HepG2 (cell line): ENCODE results near the gene BTRC. TPM values are rescaled to one million over a fixed set of nuclear protein-coding genes. Genes with fewer than 3 reads are reported as not detected.

Experiments
- AGO2 ChIP-seq: fragments of 200-400 bp; formaldehyde crosslinking; optimal IDR thresholded peaks from 2 replicates; pipeline ENCODE3; 2017; ENCODE audit warnings: mild to moderate bottlenecking, low read depth, low read length, moderate library complexity
- ARID5B ChIP-seq: IDR thresholded peaks from 2 replicates; pipeline ENCODE4 v1.4.0; 2020; ENCODE audit warnings: mild to moderate bottlenecking, missing genetic modification reagents
- ATF6 ChIP-seq: sonication (generic); formaldehyde crosslinking; conservative IDR thresholded peaks from 2 replicates; pipeline ENCODE4 v1.4.0; 2020; ENCODE audit warnings: missing genetic modification reagents
- FOXA3 ChIP-seq: IDR thresholded peaks from 2 replicates; pipeline ENCODE4 v1.6.1; 2016; ENCODE audit warnings: missing genetic modification reagents, missing compliant biosample characterization
- IKZF5 ChIP-seq: IDR thresholded peaks from 2 replicates; pipeline ENCODE4 v1.6.1; 2018; ENCODE audit warnings: missing genetic modification reagents, mild to moderate bottlenecking, missing compliant biosample characterization
- KDM1A ChIP-seq: IDR thresholded peaks from 2 replicates; pipeline ENCODE4 v1.6.1; 2016; ENCODE audit warnings: missing compliant biosample characterization
- KLF6 ChIP-seq: IDR thresholded peaks from 2 replicates; pipeline ENCODE4 v1.8.0; 2016; ENCODE audit warnings: missing biosample characterization, missing genetic modification reagents
- MYC ChIP-seq: sonication (generic); formaldehyde crosslinking; IDR thresholded peaks from 2 replicates; pipeline ENCODE4 v1.9.0; 2021; ENCODE audit warnings: missing genetic modification reagents, borderline replicate concordance
- SMAD1 ChIP-seq: sonication (generic); formaldehyde crosslinking; IDR thresholded peaks from 2 replicates; pipeline ENCODE4 v1.4.0; 2020; ENCODE audit warnings: missing genetic modification reagents, low read depth, mild to moderate bottlenecking, borderline replicate concordance
- ZBTB38 ChIP-seq: sonication (generic); formaldehyde crosslinking; IDR thresholded peaks from 2 replicates; pipeline ENCODE4 v1.5.1; 2020; ENCODE audit warnings: mild to moderate bottlenecking, missing genetic modification reagents
- ZNF225 ChIP-seq: sonication (generic); formaldehyde crosslinking; IDR thresholded peaks from 2 replicates; pipeline ENCODE4 v1.4.0; 2020; ENCODE audit warnings: mild to moderate bottlenecking, missing genetic modification reagents
- ZNF354B ChIP-seq: sonication (generic); formaldehyde crosslinking; IDR thresholded peaks from 2 replicates; pipeline ENCODE4 v1.8.0; 2022; ENCODE audit warnings: mild to moderate bottlenecking, missing genetic modification reagents
- ZNF577 ChIP-seq: sonication (generic); formaldehyde crosslinking; IDR thresholded peaks from 2 replicates; pipeline ENCODE4 v1.4.0; 2020; ENCODE audit warnings: mild to moderate bottlenecking, low read depth, missing genetic modification reagents, borderline replicate concordance
- ZSCAN5A ChIP-seq: sonication (generic); formaldehyde crosslinking; IDR thresholded peaks from 2 replicates; pipeline ENCODE4 v1.8.0; 2022; ENCODE audit warnings: mild to moderate bottlenecking, missing genetic modification reagents, borderline replicate concordance
- polyA plus RNA-seq, 8 experiments: library from polyadenylated mRNA; depleted of rRNA in 3 of 8; stranded (reverse) in 7 of 8; unstranded in 1 of 8; fragments of >200 nt; fragmentation: Illumina TruSeq in 4 of 8; extraction: Trizol in 4 of 8; gene quantifications; 2 replicates each; pipeline versions ENCODE4 v1.2.1 to v1.2.3, GENCODE V29; 2011 to 2016; ENCODE audit warnings: low read depth in 4 of 8, missing spikeins in 1 of 8, mixed read lengths in 1 of 8; ENCODE audit not compliant: insufficient read depth in 1 of 8
- total RNA-seq, 5 experiments: library from RNA; depleted of rRNA; stranded (reverse); fragments of >200 nt; fragmentation: Illumina TruSeq; extraction: Trizol; gene quantifications; 2 replicates each; pipeline ENCODE4 v1.2.3, GENCODE V29; 2016; ENCODE audit warnings: low read depth in 1 of 5
- TF ChIP-seq, protein P1 (sequence below): sonication (generic); formaldehyde crosslinking; IDR thresholded peaks from 2 replicates; pipeline ENCODE4 v1.5.0; 2020; ENCODE audit warnings: missing genetic modification reagents
- TF ChIP-seq, protein P2 (sequence below): sonication (generic); formaldehyde crosslinking; conservative IDR thresholded peaks from 2 replicates; pipeline ENCODE4 v1.4.0; 2020; ENCODE audit warnings: missing genetic modification reagents

Gene BTRC
- total and polyA plus RNA-seq, 2 of the 13 experiments (the other 11 are each of a cell fraction or from before 2014, with no cell fraction given) = 12.0 to 14.4 TPM

DNA sequence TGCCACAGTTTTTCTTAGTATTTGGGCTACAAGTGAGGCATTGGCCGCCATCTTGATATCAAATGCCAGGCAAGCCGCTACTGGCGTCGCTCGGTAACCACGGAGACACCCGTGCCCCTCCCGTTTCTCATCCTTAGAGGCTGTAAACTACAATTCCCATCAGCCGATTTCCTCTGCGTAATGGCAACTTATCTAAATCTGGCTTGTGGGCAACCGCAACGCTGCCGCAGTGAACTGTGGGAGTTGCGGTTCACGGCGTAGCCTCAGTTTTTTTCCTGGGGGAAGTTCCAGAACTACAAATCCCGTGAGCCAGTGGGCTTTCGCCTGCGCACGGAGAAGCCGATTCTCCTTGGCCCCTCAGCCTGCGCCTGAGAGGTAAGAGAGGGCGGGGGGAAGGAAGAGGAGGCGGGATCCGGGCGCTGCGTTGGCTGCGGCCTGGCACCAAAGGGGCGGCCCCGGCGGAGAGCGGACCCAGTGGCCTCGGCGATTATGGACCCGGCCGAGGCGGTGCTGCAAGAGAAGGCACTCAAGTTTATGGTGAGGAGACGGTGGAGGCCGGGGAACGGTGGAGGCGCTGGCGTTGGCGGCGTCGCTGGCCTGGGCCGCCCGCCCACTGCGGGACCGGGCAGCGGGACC lies at the start of gene BTRC (continued):
- TF ChIP-seq ARID5B (CRISPR knock-in tag) (no peak), ZSCAN5A (CRISPR knock-in tag) (no peak), ATF6 (no peak), MYC (CRISPR knock-in tag) (peak; percentile 24; the same call in 1 of the 2 replicates), KLF6 (CRISPR knock-in tag) (peak; percentile 45; the same call in 1 of the 2 replicates), AGO2 (peak; percentile 40), ZBTB38 (CRISPR knock-in tag) (peak; percentile 65; the same call in 1 of the 2 replicates), IKZF5 (CRISPR knock-in tag) (peak; percentile 65; the same call in 1 of the 2 replicates), ZNF577 (CRISPR knock-in tag) (no peak), SMAD1 (CRISPR knock-in tag) (no peak), KDM1A (CRISPR knock-in tag) (no peak), ZNF225 (CRISPR knock-in tag) (no peak; the same call in 1 of the 2 replicates), ZNF354B (CRISPR knock-in tag) (no peak), FOXA3 (CRISPR knock-in tag) (peak; percentile 59; the same call in 1 of the 2 replicates)
- TF ChIP-seq, protein P1, sequence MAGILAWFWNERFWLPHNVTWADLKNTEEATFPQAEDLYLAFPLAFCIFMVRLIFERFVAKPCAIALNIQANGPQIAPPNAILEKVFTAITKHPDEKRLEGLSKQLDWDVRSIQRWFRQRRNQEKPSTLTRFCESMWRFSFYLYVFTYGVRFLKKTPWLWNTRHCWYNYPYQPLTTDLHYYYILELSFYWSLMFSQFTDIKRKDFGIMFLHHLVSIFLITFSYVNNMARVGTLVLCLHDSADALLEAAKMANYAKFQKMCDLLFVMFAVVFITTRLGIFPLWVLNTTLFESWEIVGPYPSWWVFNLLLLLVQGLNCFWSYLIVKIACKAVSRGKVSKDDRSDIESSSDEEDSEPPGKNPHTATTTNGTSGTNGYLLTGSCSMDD (CRISPR knock-in tag) = no peak
- TF ChIP-seq, protein P2, sequence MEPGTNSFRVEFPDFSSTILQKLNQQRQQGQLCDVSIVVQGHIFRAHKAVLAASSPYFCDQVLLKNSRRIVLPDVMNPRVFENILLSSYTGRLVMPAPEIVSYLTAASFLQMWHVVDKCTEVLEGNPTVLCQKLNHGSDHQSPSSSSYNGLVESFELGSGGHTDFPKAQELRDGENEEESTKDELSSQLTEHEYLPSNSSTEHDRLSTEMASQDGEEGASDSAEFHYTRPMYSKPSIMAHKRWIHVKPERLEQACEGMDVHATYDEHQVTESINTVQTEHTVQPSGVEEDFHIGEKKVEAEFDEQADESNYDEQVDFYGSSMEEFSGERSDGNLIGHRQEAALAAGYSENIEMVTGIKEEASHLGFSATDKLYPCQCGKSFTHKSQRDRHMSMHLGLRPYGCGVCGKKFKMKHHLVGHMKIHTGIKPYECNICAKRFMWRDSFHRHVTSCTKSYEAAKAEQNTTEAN (CRISPR knock-in tag) = no peak
